ENCODE results near the gene MROH2A. TPM values are rescaled to one million over a fixed set of nuclear protein-coding genes. Genes with fewer than 3 reads are reported as not detected.
A peak's percentile ranks its signal among the peaks of the same experiment; 100 is the strongest.
"Not testable (repeated sequence)": the region's sequence is repeated elsewhere in the genome, so short reads cannot be mapped to it uniquely, and the experiment has no call there.

Gene MROH2A
- polyA plus RNA-seq, 1 donor from 2014 or later: not detected

- Mint-ChIP-seq H3K4me1 (peaks cover 7 to 15% (median 11%) of the 10 kb centered on the region in 3 donors), H3K9me3 (no peaks in the 10 kb centered on the region), H3K27me3 (peaks cover 3% of the 10 kb centered on the region), H3K4me3 (peak within 1 kb of the TSS; percentile 74 to 99 (median 96)), H3K36me3 (peaks cover 2% of the 10 kb centered on the region), H3K27ac (peak within 1 kb of the TSS in 2 of 3 donors; percentile 13 to 85)
Measured at GRCh38 chr2:233854241-233854981, 76.3 kb downstream of the MROH2A start, which contains the start of gene HJURP. TSS of gene HJURP (minus strand) at chr2:233854535. CDS start at chr2:233854500, 35 bp downstream.

DNA sequence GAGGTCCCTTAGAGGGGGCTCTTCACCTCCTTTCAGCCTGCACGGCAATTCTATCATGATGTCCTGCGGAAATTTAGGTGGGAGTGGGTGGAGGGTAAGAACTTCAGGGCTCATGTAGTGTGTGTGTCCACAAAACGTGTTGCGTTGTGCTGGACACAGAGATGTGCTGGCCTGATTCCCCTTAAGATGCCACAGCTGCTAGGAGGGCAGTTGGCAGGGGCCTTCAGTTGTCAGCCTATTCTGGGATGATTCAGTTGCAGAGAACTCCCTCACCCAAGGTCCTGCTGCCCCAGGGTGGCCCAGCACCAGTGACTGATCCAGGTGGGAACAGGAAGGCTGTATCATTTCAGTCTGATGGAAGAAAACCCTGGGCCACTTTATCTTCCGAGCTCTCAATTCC is 77.2 kb downstream of the MROH2A start:
- H3K36me3 Mint-ChIP-seq: peaks cover 2% of the 10 kb centered on the region
- peak overlapping the region in 1 of 3 donors; percentile 13 for H3K27ac Mint-ChIP-seq
- peaks cover 7 to 15% (median 11%) of the 10 kb centered on the region in 3 donors for H3K4me1 Mint-ChIP-seq
- peak overlapping the region; percentile 52 to 99 (median 79) for H3K4me3 Mint-ChIP-seq
- no peaks in the 10 kb centered on the region for H3K9me3 Mint-ChIP-seq
- peaks cover 3% of the 10 kb centered on the region for H3K27me3 Mint-ChIP-seq

DNA sequence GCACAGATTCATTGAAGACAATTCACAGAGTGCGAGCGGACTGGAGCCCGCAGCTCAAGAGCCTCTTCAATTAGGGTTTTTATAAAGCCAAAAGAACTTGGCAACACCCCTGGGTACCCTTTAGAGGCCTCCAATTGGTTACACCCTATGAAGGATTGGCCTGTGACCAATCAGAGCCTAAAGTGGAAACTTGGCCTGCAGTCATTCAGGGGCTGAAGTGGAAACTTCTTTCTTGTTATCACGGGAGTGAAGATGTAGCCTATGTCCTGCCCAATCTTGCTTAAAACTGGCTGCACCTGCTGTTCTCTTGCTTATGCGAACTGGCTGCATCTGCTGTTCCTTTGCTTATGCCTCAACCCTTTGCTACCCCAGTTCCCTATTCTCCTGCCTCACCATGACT is 78.1 kb downstream of the MROH2A start:
- H3K27ac Mint-ChIP-seq: no peak overlapping the region
- peaks cover 3% of the 10 kb centered on the region for H3K27me3 Mint-ChIP-seq
- H3K36me3 Mint-ChIP-seq: peaks cover 2% of the 10 kb centered on the region
- peak overlapping the region in 2 of 4 donors; percentile 10 to 67 for H3K4me3 Mint-ChIP-seq
- H3K9me3 Mint-ChIP-seq: no peaks in the 10 kb centered on the region
- H3K4me1 Mint-ChIP-seq: peaks cover 7 to 15% (median 11%) of the 10 kb centered on the region in 3 donors

GRCh38 chr2:233857511-233858141 is 79.5 kb downstream of the MROH2A start:
- H3K36me3 Mint-ChIP-seq: peaks cover 2% of the 10 kb centered on the region
- H3K4me3 Mint-ChIP-seq: peak overlapping the region in 2 of 4 donors; percentile 40 to 77
- peaks cover 2% of the 10 kb centered on the region for H3K27me3 Mint-ChIP-seq
- peaks cover 6 to 12% (median 9%) of the 10 kb centered on the region in 3 donors for H3K4me1 Mint-ChIP-seq
- peak overlapping the region in 1 of 3 donors; percentile 57 for H3K27ac Mint-ChIP-seq
- H3K9me3 Mint-ChIP-seq: peaks cover 0 to 1% (median 0%) of the 10 kb centered on the region in 3 donors

DNA sequence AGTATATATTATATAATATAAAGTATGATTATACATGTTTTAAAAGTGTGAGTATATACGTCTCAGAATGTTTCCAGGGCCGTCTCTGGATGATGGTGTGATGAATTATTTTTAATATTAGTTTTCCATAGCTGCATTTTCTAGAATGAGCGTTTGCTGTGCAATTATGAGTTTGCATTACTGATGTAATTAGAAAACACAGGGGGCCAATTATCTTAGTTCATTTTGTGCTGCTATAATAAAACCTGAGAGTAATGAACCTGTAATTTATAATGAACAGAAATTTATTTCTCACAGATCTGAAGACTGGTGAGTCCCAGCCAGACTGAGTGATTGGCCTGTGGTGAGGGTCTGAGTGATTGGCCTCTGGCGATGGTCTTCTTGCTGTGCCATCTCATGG is 80.2 kb downstream of the MROH2A start:
- Mint-ChIP-seq H3K27me3 (peaks cover 2% of the 10 kb centered on the region), H3K36me3 (peaks cover 2% of the 10 kb centered on the region), H3K9me3 (peaks cover 0 to 1% (median 0%) of the 10 kb centered on the region in 3 donors), H3K4me1 (peaks cover 6 to 11% (median 8%) of the 10 kb centered on the region in 3 donors), H3K4me3 (no peak overlapping the region), H3K27ac (no peak overlapping the region)

GRCh38 chr2:233862261-233862768 is 84.2 kb downstream of the MROH2A start:
- Mint-ChIP-seq H3K27ac (no peak overlapping the region), H3K36me3 (no peaks in the 10 kb centered on the region), H3K9me3 (peaks cover 0 to 7% (median 1%) of the 10 kb centered on the region in 3 donors), H3K27me3 (no peaks in the 10 kb centered on the region), H3K4me1 (peaks cover 0 to 5% (median 0%) of the 10 kb centered on the region in 3 donors), H3K4me3 (peak overlapping the region in 1 of 4 donors; percentile 19)

DNA sequence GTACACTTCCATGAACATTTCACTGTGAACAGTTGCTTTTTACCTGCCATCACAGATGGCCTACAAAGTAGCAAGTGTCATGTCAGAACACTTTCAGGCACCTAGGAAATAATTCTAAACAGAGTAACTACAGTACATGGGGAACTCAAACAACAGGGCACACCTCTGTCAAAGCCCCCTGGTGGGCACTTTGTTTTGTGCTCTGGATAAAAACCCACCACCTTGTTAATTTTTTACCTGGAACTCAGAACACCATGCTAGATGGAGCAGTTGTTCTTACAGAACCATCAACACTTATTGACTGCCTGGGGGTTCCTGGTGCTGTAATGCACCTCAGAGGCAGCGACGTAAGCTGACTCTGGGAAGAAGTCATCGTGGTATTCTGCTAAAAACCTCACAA is 87.7 kb downstream of the MROH2A start:
- H3K27me3 Mint-ChIP-seq: peaks cover 2% of the 10 kb centered on the region
- H3K27ac Mint-ChIP-seq: no peak overlapping the region
- H3K4me1 Mint-ChIP-seq: peaks cover 3 to 14% (median 4%) of the 10 kb centered on the region in 3 donors
- peak overlapping the region in 2 of 4 donors; percentile 30 to 40 for H3K4me3 Mint-ChIP-seq
- H3K9me3 Mint-ChIP-seq: peaks cover 4 to 14% (median 5%) of the 10 kb centered on the region in 3 donors
- peaks cover 1% of the 10 kb centered on the region for H3K36me3 Mint-ChIP-seq

- peaks cover 1% of the 10 kb centered on the region for H3K36me3 Mint-ChIP-seq
- H3K27me3 Mint-ChIP-seq: peaks cover 4% of the 10 kb centered on the region
- H3K9me3 Mint-ChIP-seq: peaks cover 4 to 14% (median 6%) of the 10 kb centered on the region in 3 donors
- H3K4me1 Mint-ChIP-seq: peaks cover 3 to 14% (median 4%) of the 10 kb centered on the region in 3 donors
- no peak overlapping the region for H3K27ac Mint-ChIP-seq
- H3K4me3 Mint-ChIP-seq: peak overlapping the region in 2 of 4 donors; percentile 52 to 92
Measured at GRCh38 chr2:233866479-233866878, 88.3 kb downstream of the MROH2A start.

- peaks cover 3 to 14% (median 6%) of the 10 kb centered on the region in 3 donors for H3K9me3 Mint-ChIP-seq
- H3K4me1 Mint-ChIP-seq: peaks cover 3 to 22% (median 4%) of the 10 kb centered on the region in 3 donors
- H3K36me3 Mint-ChIP-seq: peaks cover 1% of the 10 kb centered on the region
- peaks cover 4% of the 10 kb centered on the region for H3K27me3 Mint-ChIP-seq
- H3K4me3 Mint-ChIP-seq: peak within 1 kb of the TSS; percentile 82 to 95 (median 90)
- peak within 1 kb of the TSS in 1 of 3 donors; percentile 33 for H3K27ac Mint-ChIP-seq
Measured at GRCh38 chr2:233867993-233868532, 89.9 kb downstream of the MROH2A start, which contains the start of gene MSL3B. TSS of gene MSL3B (minus strand) at chr2:233868386.

GRCh38 chr2:233871432-233871831 is 93.3 kb downstream of the MROH2A start:
- peaks cover 3 to 22% (median 4%) of the 10 kb centered on the region in 3 donors for H3K4me1 Mint-ChIP-seq
- no peak overlapping the region for H3K27ac Mint-ChIP-seq
- H3K9me3 Mint-ChIP-seq: peaks cover 5 to 16% (median 6%) of the 10 kb centered on the region in 3 donors
- H3K36me3 Mint-ChIP-seq: peaks cover 1% of the 10 kb centered on the region
- peaks cover 8% of the 10 kb centered on the region for H3K27me3 Mint-ChIP-seq
- H3K4me3 Mint-ChIP-seq: no peak overlapping the region

- H3K4me3 Mint-ChIP-seq, H3K36me3 Mint-ChIP-seq, H3K27ac Mint-ChIP-seq, H3K27me3 Mint-ChIP-seq: not testable (repeated sequence)
- H3K4me1 Mint-ChIP-seq: peaks cover 3 to 22% (median 4%) of the 10 kb centered on the region in 3 donors
- peaks cover 5 to 10% (median 6%) of the 10 kb centered on the region in 3 donors for H3K9me3 Mint-ChIP-seq
Measured at GRCh38 chr2:233872125-233872524, 94.0 kb downstream of the MROH2A start.

- peaks cover 4 to 27% (median 21%) of the 10 kb centered on the region in 3 donors for H3K9me3 Mint-ChIP-seq
Measured at GRCh38 chr2:233882353-233882752, 104.2 kb downstream of the MROH2A start.

More at GRCh38 chr2:233882353-233882752, 104.2 kb downstream of the MROH2A start:
- Mint-ChIP-seq H3K27ac (no peak overlapping the region), H3K36me3 (no peaks in the 10 kb centered on the region), H3K4me3 (no peak overlapping the region), H3K27me3 (peaks cover 20% of the 10 kb centered on the region), H3K4me1 (no peaks in the 10 kb centered on the region)
